Measurements from ENCODE around the gene NPLOC4.
A peak's percentile ranks its signal among the peaks of the same experiment; 100 is the strongest.

Gene NPLOC4

GRCh38 chr17:81636505-81637288 is at the start of gene NPLOC4, which contains the start of gene TSPAN10:
Gene NPLOC4, minus strand, starts transcription at chr17:81637112. Its CDS starts 182 bp downstream, at chr17:81636930.
Gene TSPAN10, plus strand, starts transcription at chr17:81637196. Its CDS starts 5,217 bp downstream, at chr17:81642413.
- DNase-seq = peak; percentile 85

GRCh38 chr17:81686614-81687013 is 49.7 kb upstream of the NPLOC4 start:
- no peak for DNase-seq

- DNase-seq = peak; percentile 67
Observed at GRCh38 chr17:81685108-81685507, 48.2 kb upstream of the NPLOC4 start.

- DNase-seq = peak; percentile 70
Observed at GRCh38 chr17:81684442-81684911, 47.6 kb upstream of the NPLOC4 start.

DNA sequence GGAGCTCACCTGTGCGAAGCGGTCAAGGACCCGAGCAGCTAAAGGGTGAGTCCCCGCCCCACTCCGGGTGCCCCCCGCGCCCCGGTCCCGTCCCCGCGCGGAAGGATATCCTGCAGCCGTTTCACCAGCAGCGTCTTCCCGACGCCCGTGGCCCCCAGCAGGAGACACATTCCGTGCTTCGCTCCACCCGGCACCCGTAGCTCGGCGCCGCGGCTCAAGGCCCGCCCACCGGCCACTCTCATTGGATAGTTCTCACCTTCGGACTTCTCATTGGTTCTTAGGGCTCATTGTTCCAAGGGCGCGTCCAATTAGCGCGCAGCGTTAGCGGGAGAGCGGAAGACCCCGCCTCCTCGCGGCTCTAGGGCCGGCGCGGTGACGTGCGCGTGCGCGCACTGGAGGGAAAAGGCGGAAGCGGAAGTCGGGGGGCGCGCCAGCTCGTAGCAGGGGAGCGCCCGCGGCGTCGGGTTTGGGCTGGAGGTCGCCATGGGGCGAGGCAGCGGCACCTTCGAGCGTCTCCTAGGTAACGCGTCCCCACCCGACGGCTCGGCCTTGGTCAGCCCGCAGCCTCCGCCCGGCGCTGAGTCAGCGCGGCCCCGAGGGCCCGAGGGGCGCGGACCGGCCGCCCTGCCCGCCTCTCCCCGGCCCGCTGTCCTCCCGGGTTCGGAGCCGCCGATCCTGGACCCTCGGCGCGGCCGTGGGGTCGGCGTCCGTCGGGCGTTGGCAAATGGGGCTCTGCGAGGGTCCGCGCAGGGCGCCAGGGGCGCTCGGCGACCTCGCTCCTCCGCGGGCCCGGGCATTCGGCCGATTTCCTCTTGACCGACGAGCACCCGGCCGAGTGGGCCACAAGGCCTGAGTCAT is 46.9 kb upstream of the NPLOC4 start, which contains the start of the genes ARL16 and HGS:
TSS of gene ARL16 (minus strand) at position 214 of the 858 bp plus-strand sequence. CDS start at position 170, 44 bp downstream.
TSS of gene HGS (plus strand) at position 428 of the 858 bp plus-strand sequence. CDS start at position 484, 56 bp downstream.
- DNase-seq = peak; percentile 100

DNA sequence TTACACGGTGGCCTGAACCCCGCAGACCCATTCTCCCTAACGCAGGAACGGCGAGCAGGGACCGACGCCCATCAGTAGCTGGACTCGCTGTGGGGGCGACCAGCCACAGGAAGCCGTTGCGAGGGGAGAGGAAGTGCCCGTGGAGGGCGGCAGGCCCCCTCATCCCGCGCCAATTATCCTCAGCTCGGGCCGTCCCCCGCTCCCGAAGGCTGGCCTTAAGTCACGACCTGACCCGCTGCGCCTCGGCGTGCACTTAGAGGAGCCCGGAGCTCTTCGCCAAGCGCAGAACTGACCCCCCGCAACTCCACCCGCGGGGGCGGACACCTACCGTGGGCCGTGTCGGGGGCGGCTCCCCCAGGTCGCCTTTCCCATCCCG is 46.3 kb upstream of the NPLOC4 start:
- no peak for DNase-seq

DNA sequence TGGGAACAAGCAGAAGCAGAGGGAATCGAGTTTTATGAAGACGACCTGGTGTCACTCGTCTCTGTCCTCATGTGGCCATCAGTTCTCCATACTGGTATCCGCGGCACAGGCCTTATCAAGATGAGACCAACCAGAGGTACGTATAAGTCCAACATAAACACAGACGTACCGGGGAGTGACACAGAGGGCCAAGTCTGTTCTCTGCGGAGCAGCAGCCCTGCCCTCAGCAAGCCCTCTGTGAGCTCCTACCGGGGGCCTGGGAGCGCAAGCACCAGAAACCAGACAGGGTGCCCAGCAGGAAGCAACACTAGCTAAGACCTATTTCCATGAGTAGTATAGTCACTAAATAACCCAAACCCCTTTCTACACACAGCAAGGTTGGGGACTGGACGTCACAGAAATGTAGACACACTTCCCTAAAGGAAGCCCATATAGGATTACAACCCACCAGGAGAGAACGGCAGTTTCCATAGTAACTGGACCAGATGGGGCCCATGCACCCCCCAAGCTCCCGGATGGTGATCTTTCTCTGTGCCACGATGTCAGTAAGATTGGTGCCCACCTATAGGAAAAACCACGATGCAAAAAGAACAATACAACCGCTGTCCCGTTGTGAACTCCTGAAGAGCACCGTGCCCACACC is 45.8 kb upstream of the NPLOC4 start:
- DNase-seq = peak; percentile 20

DNA sequence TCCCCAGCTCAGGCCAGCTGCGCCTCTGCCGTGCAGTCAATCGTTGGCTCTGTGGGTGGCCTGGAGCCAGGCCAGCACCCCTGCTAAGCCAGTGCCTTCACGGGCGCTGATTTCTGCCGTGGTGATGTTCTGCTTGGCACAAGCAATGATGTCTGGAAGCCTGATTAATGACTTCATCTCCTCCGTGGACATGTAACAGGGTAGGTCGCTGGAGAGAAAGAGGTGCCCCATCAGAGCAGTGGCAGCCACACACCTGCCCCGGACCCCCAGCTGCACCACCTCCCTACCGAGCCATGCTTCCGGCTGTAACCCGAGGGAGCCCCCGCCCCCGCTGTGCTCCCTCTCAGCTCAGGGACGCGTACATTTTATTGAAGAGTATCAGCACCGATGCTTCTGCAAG is 44.8 kb upstream of the NPLOC4 start:
- DNase-seq = no peak

- DNase-seq = no peak
Observed at GRCh38 chr17:81680150-81680549, 43.2 kb upstream of the NPLOC4 start.

DNA sequence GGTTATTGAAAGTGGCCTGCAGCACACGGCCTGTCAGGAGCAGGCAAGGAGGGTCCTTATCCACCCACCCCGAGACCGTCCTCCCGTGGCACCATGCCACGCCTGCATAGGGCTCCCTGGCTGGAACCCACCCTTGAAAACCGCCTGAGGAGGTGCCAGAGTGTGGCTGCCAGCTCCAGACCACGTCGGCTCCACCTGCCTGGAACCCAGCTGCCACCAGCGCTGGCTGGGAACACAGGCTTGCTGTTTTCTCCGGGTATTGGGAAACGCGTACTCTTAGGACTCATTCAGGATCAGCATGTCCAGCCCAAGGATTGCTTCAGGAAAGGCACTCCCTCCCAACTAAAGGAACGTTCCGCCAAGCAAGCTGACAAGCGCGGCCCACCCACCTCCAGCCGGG is 40.0 kb upstream of the NPLOC4 start:
- DNase-seq = no peak

DNA sequence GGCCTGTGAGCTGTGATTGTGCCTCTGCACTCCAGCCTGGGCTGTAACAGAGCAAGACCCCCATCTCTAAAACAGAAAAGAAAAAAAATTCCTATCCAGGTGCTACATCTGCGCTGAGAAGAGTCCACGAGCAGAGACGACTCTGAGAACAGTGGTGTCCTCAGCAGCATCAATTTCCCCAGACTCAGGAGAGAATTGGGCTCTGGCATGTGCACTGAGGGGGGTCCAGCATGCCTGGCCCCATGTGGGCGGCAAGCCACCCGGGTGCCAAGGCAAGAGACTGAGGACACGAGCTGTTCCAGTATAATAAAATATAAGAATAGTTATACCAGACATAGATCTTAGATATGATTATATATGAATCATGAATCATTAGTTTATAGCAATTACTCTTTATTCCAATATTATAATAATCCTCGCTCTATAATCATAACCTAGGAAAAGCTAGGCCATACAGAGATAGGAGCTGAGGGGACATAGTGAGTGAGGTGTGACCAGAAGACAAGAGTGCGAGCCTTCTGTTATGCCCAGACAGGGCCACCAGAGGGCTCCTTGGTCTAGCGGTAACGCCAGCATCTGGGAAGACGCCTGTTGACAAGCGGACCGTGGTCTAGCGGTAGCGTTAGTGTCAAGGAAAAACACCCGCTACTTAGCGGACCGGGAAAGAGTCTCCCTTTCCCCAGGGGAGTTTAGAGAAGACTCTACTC is 38.8 kb upstream of the NPLOC4 start:
- peak; percentile 10 for DNase-seq

DNA sequence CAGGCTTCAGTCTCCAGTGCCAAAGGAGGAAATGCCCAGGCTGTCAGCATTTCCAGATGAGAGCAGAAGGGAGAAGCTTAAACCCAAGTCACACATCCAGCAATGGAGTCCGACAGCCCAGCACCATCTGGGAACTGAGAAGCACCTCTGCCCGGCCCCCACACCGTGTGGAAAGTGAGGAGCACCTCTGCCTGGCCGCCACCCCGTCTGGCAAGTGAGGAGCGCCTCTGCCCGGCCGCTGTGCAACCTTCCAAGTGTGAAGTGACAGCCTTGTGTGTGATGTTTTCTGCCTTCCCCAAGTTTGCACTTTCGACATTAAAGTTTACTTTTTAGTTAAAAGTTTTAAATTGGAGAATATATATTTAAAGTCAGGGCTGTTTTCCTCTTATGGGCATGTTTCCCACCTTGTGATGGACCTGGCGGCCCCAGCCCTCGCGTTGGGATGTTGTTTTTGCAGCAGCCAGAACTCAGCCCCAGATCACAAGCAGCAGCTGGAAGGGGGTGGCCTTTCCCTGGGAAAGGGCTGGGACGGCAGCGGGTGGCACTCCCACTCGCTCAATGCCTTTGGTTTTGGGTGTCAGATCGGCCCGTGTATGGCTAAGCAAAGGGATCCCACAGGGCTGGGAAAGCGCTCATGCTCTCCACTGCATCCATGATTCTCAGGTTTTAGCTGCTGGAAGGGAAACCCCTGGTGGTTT is 36.8 kb upstream of the NPLOC4 start:
- no peak for DNase-seq

- DNase-seq = no peak
Observed at GRCh38 chr17:81672954-81673353, 36.0 kb upstream of the NPLOC4 start.

DNA sequence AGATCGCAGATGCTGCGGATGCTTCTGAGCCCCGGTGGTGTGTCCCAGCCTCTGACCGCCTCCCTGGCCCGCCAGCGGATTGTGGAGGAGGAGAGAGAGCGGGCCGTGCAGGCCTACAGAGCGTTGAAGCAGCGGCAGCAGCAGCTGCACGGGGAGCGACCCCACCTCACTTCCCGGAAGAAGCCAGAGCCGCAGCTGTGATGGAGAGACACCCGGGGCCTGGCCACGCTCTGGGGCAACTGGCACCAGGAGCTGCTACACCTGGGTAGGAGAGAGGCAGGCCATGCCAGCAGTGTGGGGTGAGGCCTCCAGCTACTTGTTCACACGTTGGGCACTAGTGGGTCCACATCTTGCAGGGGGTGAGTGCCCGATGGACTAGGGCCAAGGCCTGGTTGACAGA is 35.6 kb upstream of the NPLOC4 start:
- no peak for DNase-seq

DNA sequence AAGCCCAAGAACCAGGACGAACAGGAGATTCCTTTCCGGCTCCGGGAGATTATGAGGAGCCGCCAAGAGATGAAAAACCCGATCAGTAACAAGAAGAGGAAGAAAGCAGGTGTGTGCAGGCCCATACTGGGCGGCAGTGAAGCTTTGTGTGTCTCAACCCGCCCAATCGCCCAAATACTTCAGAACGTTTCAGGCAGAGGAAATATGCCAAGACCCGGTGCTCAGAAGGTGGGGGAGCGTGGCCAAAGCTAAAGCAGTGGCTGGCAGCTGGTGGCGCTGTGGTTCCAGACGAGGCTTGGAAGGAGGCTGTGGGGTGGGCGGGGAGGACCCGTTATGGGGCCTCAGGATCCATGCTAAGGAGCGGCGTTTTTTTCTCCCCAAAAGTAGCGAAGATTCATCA is 30.8 kb upstream of the NPLOC4 start:
- no peak for DNase-seq

- DNase-seq = peak; percentile 96
Observed at GRCh38 chr17:81666342-81667191, 29.7 kb upstream of the NPLOC4 start, which contains the start of the genes CCDC137 and OXLD1. Gene CCDC137, plus strand, starts transcription at chr17:81666737. Its CDS starts 30 bp downstream, at chr17:81666767. Gene OXLD1, minus strand, starts transcription at chr17:81666605. Its CDS starts 28 bp downstream, at chr17:81666577.

DNA sequence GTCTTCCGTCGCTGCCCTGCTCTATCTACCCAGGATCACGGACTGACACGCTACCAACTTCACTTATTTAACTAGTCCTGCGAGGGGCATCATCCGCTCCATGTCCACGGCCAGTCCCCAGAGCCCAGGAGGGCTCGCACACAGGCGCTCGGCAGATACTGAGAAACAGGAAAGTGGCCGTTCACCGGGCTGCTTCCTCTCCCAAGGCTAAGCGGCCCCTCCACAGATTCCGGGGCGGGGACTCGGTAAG is 29.1 kb upstream of the NPLOC4 start:
- no peak for DNase-seq

DNA sequence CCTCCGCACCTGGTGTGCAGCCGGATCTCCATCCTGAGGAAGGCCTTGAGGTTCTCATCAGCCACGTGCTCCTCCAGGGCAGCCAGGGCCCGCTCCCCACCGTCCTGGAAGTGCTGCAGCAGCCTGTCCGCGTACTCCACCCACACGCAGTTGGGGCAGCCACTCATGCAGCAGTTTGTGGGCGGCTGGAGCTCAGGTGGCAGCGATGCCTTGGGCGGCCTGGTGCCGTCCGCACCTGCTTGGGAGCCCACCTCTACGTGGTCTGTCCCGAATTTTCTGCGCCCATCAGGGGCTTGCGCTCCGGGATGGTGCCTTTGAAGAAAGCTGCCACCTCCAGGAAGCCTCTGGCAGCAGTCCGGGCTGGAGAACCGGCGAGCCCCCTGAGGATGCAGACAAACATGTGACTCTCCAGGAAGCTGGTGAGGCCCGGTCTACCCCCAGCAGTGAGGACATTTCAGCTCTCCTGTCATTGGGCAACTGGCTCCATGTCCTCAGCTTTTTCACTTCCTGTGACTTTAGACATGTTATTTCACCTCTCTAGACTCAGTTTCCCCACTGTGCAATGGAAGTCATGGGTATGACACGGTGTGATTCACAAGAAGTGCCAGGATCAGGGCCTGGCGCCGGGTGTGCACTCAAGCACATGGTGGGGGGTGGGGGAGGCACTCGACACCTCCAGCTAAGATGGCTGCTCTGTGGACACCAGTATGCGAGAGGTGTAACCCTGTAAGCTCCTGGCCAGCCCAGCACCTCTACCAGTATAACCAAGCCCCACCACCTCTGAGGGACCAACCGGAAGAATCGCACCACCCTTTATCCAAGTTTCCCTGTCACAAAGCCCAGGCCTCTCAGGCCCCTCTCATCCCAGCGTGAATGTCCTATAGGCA is 28.5 kb upstream of the NPLOC4 start:
- DNase-seq = peak; percentile 22

DNA sequence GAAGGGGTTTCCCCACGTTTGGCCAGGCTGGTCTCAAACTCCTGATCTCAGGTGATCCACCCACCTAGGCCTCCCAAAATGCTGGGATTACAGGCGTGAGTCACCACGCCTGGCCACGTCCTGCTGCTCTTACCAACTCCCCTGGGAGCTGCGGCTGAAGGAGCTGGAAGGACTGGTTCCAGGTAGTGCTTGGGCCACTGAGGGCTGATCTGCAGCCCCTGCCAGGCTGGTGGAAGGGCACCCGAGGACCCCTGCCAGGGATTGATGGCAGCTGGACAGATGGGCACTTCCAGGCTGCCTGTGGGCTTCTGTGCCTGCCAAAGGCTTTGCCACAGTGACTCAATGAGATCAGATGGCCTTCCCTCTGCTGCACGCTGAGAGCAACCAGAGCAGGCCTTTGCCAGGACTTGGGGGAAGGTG is 27.1 kb upstream of the NPLOC4 start:
- DNase-seq = no peak

DNA sequence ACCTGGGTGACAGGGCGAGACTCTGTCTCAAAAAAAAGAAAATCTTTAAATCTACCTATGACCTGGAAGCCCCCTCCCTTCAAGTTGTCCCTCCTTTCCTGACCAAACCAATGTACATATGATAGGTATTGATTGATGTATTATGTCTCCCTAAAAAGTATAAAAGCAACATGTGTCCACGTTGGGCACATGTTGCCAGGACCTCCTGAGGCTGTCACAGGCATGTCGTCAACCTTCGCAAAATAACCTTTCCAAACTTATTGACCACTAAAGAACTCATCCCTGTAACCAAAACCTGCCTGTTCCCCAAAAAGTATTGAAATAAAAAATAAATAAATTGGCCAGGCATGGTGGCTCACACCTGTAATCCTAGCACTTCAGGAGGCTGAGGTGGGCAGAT is 25.1 kb upstream of the NPLOC4 start:
- no peak for DNase-seq
